H1 (cell line): ENCODE results near the gene ME1. TPM values are rescaled to one million over a fixed set of nuclear protein-coding genes. Genes with fewer than 3 reads are reported as not detected.

Source experiments
- CTCF ChIA-PET: fragments of 300-600 bp; sonication (Branson Sonifier 250); formaldehyde crosslinking; loops from one replicate; lab custom pipeline; 2021; ENCODE audit not compliant: partially characterized antibody; lab: Charles Lee
- POLR2A ChIA-PET: fragments of 300-600 bp; sonication (Branson Sonifier 250); formaldehyde crosslinking; loops from one replicate; lab custom pipeline; 2021; ENCODE audit warnings: inconsistent platforms; ENCODE audit not compliant: partially characterized antibody; lab: Charles Lee
- DNase-seq, 2 experiments: peaks; one replicate each; pipeline versions ENCODE4 v3.0.0 to v3.0.0-alpha.2; 2010 to 2022; ENCODE audit warnings: low spot score in 2 of 2, low read depth in 1 of 2, mixed read lengths in 1 of 2
- FAIRE-seq: peaks from 2 replicates; lab custom pipeline; 2011; peaks lifted over from hg19 to GRCh38; lab: Jason Lieb, UNC
- H2AFZ ChIP-seq: 2 replicates; pipeline ENCODE4 v1.8.1; 2012; ENCODE audit warnings: low read length, inconsistent platforms
- H2AK5ac ChIP-seq: 2 replicates; pipeline ENCODE4 v1.6.1; 2013; ENCODE audit warnings: low read depth, low read length
- H2BK120ac ChIP-seq: replicated peaks from 2 replicates; pipeline ENCODE3; 2013; ENCODE audit warnings: low read depth, low read length, inconsistent platforms
- H2BK12ac ChIP-seq: 2 replicates; pipeline ENCODE4 v1.6.1; 2013; ENCODE audit warnings: low read depth, low read length
- H2BK15ac ChIP-seq: 2 replicates; pipeline ENCODE4 v1.6.1; 2013; ENCODE audit warnings: low read length
- H2BK20ac ChIP-seq: 2 replicates; pipeline ENCODE4 v1.6.1; 2013; ENCODE audit warnings: low read length
- H2BK5ac ChIP-seq: 2 replicates; pipeline ENCODE4 v1.6.1; 2013; ENCODE audit warnings: low read depth, low read length
- H3K14ac ChIP-seq: 2 replicates; pipeline ENCODE4 v1.6.1; 2013; ENCODE audit warnings: inconsistent platforms; ENCODE audit not compliant: insufficient read length
- H3K18ac ChIP-seq: 2 replicates; pipeline ENCODE4 v1.6.1; 2013; ENCODE audit warnings: low read length; ENCODE audit errors: extremely low read depth
- H3K23ac ChIP-seq: 2 replicates; pipeline ENCODE4 v1.6.1; 2013; ENCODE audit warnings: inconsistent platforms; ENCODE audit not compliant: insufficient read length
- H3K23me2 ChIP-seq: 2 replicates; pipeline ENCODE4 v1.6.1; 2013; ENCODE audit warnings: low read depth, low read length
- H3K27ac ChIP-seq: 2 replicates; pipeline ENCODE4 v1.6.1; 2011; ENCODE audit warnings: low read depth, low read length, inconsistent platforms
- H3K27me3 ChIP-seq, 4 experiments: replicated peaks in 1 of 4; 1 replicate in 1 of 4; 2 replicates in 3 of 4; pipeline versions ENCODE4 v1.6.1 to v1.8.1; 2011 to 2013; ENCODE audit warnings: low read length in 3 of 4, mild to moderate bottlenecking in 3 of 4, inconsistent platforms in 2 of 4, mixed read lengths in 2 of 4, moderate library complexity in 1 of 4; ENCODE audit not compliant: control insufficient read depth in 3 of 4, insufficient read depth in 3 of 4; ENCODE audit errors: extremely low read depth in 1 of 4
- H3K36me3 ChIP-seq, 4 experiments: 2 replicates each; pipeline versions ENCODE4 v1.6.1 to v1.8.1; 2011 to 2013; ENCODE audit warnings: mild to moderate bottlenecking in 4 of 4, low read length in 3 of 4, moderate library complexity in 2 of 4, control low read depth in 1 of 4, inconsistent platforms in 1 of 4; ENCODE audit not compliant: insufficient read depth in 4 of 4, control insufficient read depth in 2 of 4
- H3K4ac ChIP-seq: replicated peaks from 2 replicates; pipeline ENCODE3; 2013; ENCODE audit warnings: low read length, low read depth, mixed read lengths, inconsistent platforms; ENCODE audit not compliant: insufficient read length
- H3K4me1 ChIP-seq, 4 experiments: replicated peaks in 1 of 4; 1 replicate in 1 of 4; 2 replicates in 3 of 4; pipeline versions ENCODE4 v1.6.1 to v1.8.1; 2011 to 2013; ENCODE audit warnings: low read length in 3 of 4, inconsistent platforms in 2 of 4, mixed read lengths in 1 of 4; ENCODE audit not compliant: insufficient read depth in 4 of 4, control insufficient read depth in 3 of 4
- H3K4me2 ChIP-seq, 2 experiments: 2 replicates each; pipeline versions ENCODE4 v1.6.1 to v1.8.1; 2011 to 2013; ENCODE audit warnings: low read depth in 2 of 2, low read length in 2 of 2, control low read depth in 1 of 2, inconsistent platforms in 1 of 2, mild to moderate bottlenecking in 1 of 2; ENCODE audit not compliant: insufficient read depth in 1 of 2
- H3K4me3 ChIP-seq, 4 experiments: fragments of 200-600, 300-600 bp in 1 of 4; sonication (generic), shearing (Covaris generic), sonication (Bioruptor Twin) in 1 of 4; 2 replicates each; pipeline versions ENCODE4 v1.5.1 to v1.8.1; 2011 to 2016; ENCODE audit warnings: low read length in 4 of 4, low read depth in 3 of 4, control low read depth in 2 of 4, inconsistent platforms in 2 of 4, mild to moderate bottlenecking in 2 of 4, mixed read lengths in 1 of 4, moderate library complexity in 1 of 4; ENCODE audit not compliant: insufficient read depth in 2 of 4; ENCODE audit errors: extremely low read depth in 1 of 4
- H3K56ac ChIP-seq: replicated peaks from 2 replicates; pipeline ENCODE3; 2013; ENCODE audit warnings: low read depth, mild to moderate bottlenecking, mixed read lengths, low read length, inconsistent platforms; ENCODE audit not compliant: insufficient read length
- H3K79me1 ChIP-seq: 2 replicates; pipeline ENCODE4 v1.6.1; 2013; ENCODE audit warnings: low read depth, low read length, control low read depth
- H3K79me2 ChIP-seq, 2 experiments: 2 replicates each; pipeline versions ENCODE4 v1.6.1 to v1.8.1; 2012 to 2013; ENCODE audit warnings: low read length in 2 of 2, mild to moderate bottlenecking in 2 of 2, inconsistent platforms in 1 of 2; ENCODE audit not compliant: insufficient read depth in 2 of 2, control insufficient read depth in 1 of 2
- H3K9ac ChIP-seq, 4 experiments: replicated peaks in 1 of 4; 1 replicate in 1 of 4; 2 replicates in 3 of 4; pipeline versions ENCODE4 v1.6.1 to v1.8.1; 2011 to 2013; ENCODE audit warnings: low read depth in 3 of 4, low read length in 3 of 4, control low read depth in 2 of 4, mild to moderate bottlenecking in 2 of 4, moderate library complexity in 2 of 4, inconsistent platforms in 1 of 4; ENCODE audit errors: extremely low read depth in 1 of 4
- H3K9me3 ChIP-seq, 2 experiments: 2 replicates each; pipeline versions ENCODE4 v1.6.1 to v1.8.1; 2012 to 2013; ENCODE audit warnings: mild to moderate bottlenecking in 2 of 2, moderate library complexity in 2 of 2, control low read depth in 1 of 2, inconsistent platforms in 1 of 2, low read depth in 1 of 2, low read length in 1 of 2, mixed read lengths in 1 of 2; ENCODE audit not compliant: insufficient read depth in 2 of 2
- H4K20me1 ChIP-seq, 2 experiments: replicated peaks in 1 of 2; 2 replicates each; pipeline versions ENCODE3 to v1.8.1; 2011 to 2013; ENCODE audit warnings: inconsistent platforms in 2 of 2, low read length in 2 of 2, mild to moderate bottlenecking in 1 of 2; ENCODE audit not compliant: insufficient read depth in 2 of 2, control insufficient read depth in 1 of 2
- H4K5ac ChIP-seq: 2 replicates; pipeline ENCODE4 v1.6.1; 2013; ENCODE audit warnings: low read length, low read depth, mixed read lengths, inconsistent platforms; ENCODE audit not compliant: insufficient read length
- H4K8ac ChIP-seq: 2 replicates; pipeline ENCODE4 v1.8.0; 2013; ENCODE audit warnings: mild to moderate bottlenecking, moderate library complexity, low read length, inconsistent platforms; ENCODE audit not compliant: insufficient read depth; ENCODE audit errors: extremely low read depth
- H4K91ac ChIP-seq: replicated peaks from 2 replicates; pipeline ENCODE3; 2013; ENCODE audit warnings: low read length, mixed read lengths, inconsistent platforms; ENCODE audit not compliant: insufficient read length
- ATF3 ChIP-seq: IDR thresholded peaks from 2 replicates; pipeline ENCODE4 v1.6.1; 2011; ENCODE audit warnings: low read depth, mild to moderate bottlenecking, low read length; ENCODE audit not compliant: insufficient read depth
- CTCF ChIP-seq, 3 experiments: IDR thresholded peaks; 1 replicate in 2 of 3; 2 replicates in 1 of 3; pipeline versions ENCODE4 v1.5.1 to v1.6.1; 2011; ENCODE audit warnings: low read length in 3 of 3, mild to moderate bottlenecking in 3 of 3, inconsistent platforms in 2 of 3, low read depth in 1 of 3, moderate library complexity in 1 of 3; ENCODE audit not compliant: insufficient read depth in 1 of 3; ENCODE audit errors: control extremely low read depth in 1 of 3
- E2F6 ChIP-seq: IDR thresholded peaks from 2 replicates; pipeline ENCODE4 v1.6.1; 2012; ENCODE audit warnings: inconsistent platforms
- EZH2 ChIP-seq: fragments of 200-600 bp; sonication (generic); IDR thresholded peaks from 2 replicates; pipeline ENCODE4 v1.7.1; 2012; ENCODE audit warnings: low read depth, mild to moderate bottlenecking, moderate library complexity, low read length, inconsistent platforms; ENCODE audit not compliant: severe bottlenecking
- JUN ChIP-seq: IDR thresholded peaks from 2 replicates; pipeline ENCODE4 v1.6.1; 2011; ENCODE audit warnings: low read depth, mild to moderate bottlenecking, improper control_type of control experiment, low read length
- MAX ChIP-seq: IDR thresholded peaks from 2 replicates; pipeline ENCODE4 v1.6.1; 2012; ENCODE audit warnings: inconsistent platforms
- NANOG ChIP-seq: IDR thresholded peaks from 2 replicates; pipeline ENCODE4 v1.6.1; 2011; ENCODE audit warnings: low read length, low read depth, mild to moderate bottlenecking, inconsistent platforms; ENCODE audit not compliant: insufficient read depth, poor library complexity, severe bottlenecking
- SAP30 ChIP-seq: fragments of 300-600 bp; sonication (generic); IDR thresholded peaks from 2 replicates; pipeline ENCODE4 v1.7.1; 2012; ENCODE audit warnings: low read length, moderate library complexity, mild to moderate bottlenecking, inconsistent platforms; ENCODE audit not compliant: insufficient read depth, insufficient replicate concordance
- TAF1 ChIP-seq: IDR thresholded peaks from 2 replicates; pipeline ENCODE4 v1.6.1; 2011; ENCODE audit warnings: mild to moderate bottlenecking, low read depth, low read length
- WGBS, 2 experiments: shearing (Covaris generic) in 1 of 2; methylation state at CpG; one replicate each; pipeline versions ENCODE4 v1.1.6 to v1.1.7; 2013 to 2015; ENCODE audit warnings: low lambda C conversion rate in 2 of 2, mixed read lengths in 2 of 2, inconsistent platforms in 1 of 2, low coverage in 1 of 2, missing lambda C conversion rate in 1 of 2; ENCODE audit not compliant: insufficient replicate concordance in 2 of 2, insufficient coverage in 1 of 2, insufficient read length in 1 of 2; ENCODE audit errors: extremely low coverage in 1 of 2, missing lambda C conversion rate in 1 of 2; 5-methylcytosine and 5-hydroxymethylcytosine counted together
- polyA plus RNA-seq, 7 experiments: library from polyadenylated mRNA; depleted of rRNA in 3 of 7; stranded (reverse) in 5 of 7; unstranded in 2 of 7; fragments of >200 nt in 5 of 7; fragments of 200-250 nt in 2 of 7; gene quantifications; 1 replicate in 5 of 7; 2 replicates in 1 of 7; 4 replicates in 1 of 7; pipeline versions ENCODE4 v1.2.1 to v1.2.3, GENCODE V29; 2011 to 2013; ENCODE audit warnings: missing spikeins in 2 of 7, mixed read lengths in 2 of 7
- total RNA-seq: library from RNA; stranded (reverse); fragmentation: NEBNext Ultra II Directional; extraction: Animal tissue kit (Norgen Biotek cat#: 25700); gene quantifications from 2 replicates; pipeline ENCODE4 v1.2.1, GENCODE V29; 2021

ME1 gene
- total and polyA plus RNA-seq, 2 of the 8 experiments (the other 6 are each of a cell fraction or from before 2014, with no cell fraction given) = 1.3 to 3.9 TPM

GRCh38 chr6:83221276-83221675, 209.6 kb downstream of the ME1 start:
- no peak overlapping the region for H3K4me2 ChIP-seq
- TF ChIP-seq NANOG (no peak), MAX (no peak), SAP30 (no peak), EZH2 (no peak), JUN (no peak), CTCF (IDR thresholded peaks at IDR 0.05; ENCODE audit: control extremely low read depth in 1 of 3, insufficient read depth in 1 of 3, low read depth in 1 of 3, low read length in 3 of 3) (no peak), E2F6 (no peak), TAF1 (no peak), ATF3 (no peak)

More at GRCh38 chr6:83221276-83221675, 209.6 kb downstream of the ME1 start:
- Histone ChIP-seq H2BK20ac (no peak overlapping the region), H3K14ac (no peak overlapping the region), H2AK5ac (no peak overlapping the region), H3K9ac (no peak overlapping the region), H4K91ac (no peak overlapping the region), H3K27ac (no peak overlapping the region), H3K27me3 (no peaks in the 10 kb centered on the region), H3K79me1 (no peaks in the 10 kb centered on the region), H4K20me1 (no peaks in the 10 kb centered on the region), H3K56ac (no peak overlapping the region), H3K4me3 (no peak overlapping the region), H3K23me2 (no peaks in the 10 kb centered on the region), H3K36me3 (no peaks in the 10 kb centered on the region), H3K4me1 (no peaks in the 10 kb centered on the region), H2AFZ (no peak overlapping the region), H3K9me3 (no peaks in the 10 kb centered on the region), H2BK12ac (no peak overlapping the region), H4K5ac (no peak overlapping the region), H3K79me2 (no peaks in the 10 kb centered on the region), H3K23ac (no peak overlapping the region), H2BK15ac (no peak overlapping the region), H2BK120ac (no peak overlapping the region), H2BK5ac (no peak overlapping the region), H3K18ac (no peak overlapping the region), H4K8ac (no peak overlapping the region), H3K4ac (no peak overlapping the region)
- ChIA-PET POLR2A (interaction anchor here (0.7 kb wide), 1 partner anchor 37 kb away, joined by 4 read pairs; no protein-coding TSS in a partner anchor), CTCF (interaction anchor here (0.6 to 11.7 kb wide), 25 partner anchors 9 to 937 kb away, joined by 3 to 310 read pairs (median 4); partner anchors contain the start of gene PRSS35)
- DNase-seq (no peak), FAIRE-seq (no peak)
- 71% methylated on average over 1 of the region's 1 CpG; no CpG with 5 or more reads in 1 of the 2 experiments for WGBS, 2 experiments
